Mucosa of stomach (tissue), 1 donor: Measurements from ENCODE around the gene PNMA1.
A peak's percentile ranks its signal among the peaks of the same experiment; 100 is the strongest.

ENCODE experiments used
- H3K27me3 ChIP-seq: one replicate; pipeline ENCODE4 v1.7.0; 2013; ENCODE audit warnings: mild to moderate bottlenecking, low read length; ENCODE audit not compliant: control insufficient read depth, insufficient read depth
- H3K36me3 ChIP-seq: one replicate; pipeline ENCODE4 v1.7.0; 2013; ENCODE audit warnings: low read length; ENCODE audit not compliant: control insufficient read depth, insufficient read depth
- H3K4me1 ChIP-seq: one replicate; pipeline ENCODE4 v1.7.0; 2013; ENCODE audit warnings: mild to moderate bottlenecking, low read length; ENCODE audit not compliant: control insufficient read depth, insufficient read depth
- H3K4me3 ChIP-seq: one replicate; pipeline ENCODE4 v1.7.0; 2013; ENCODE audit warnings: low read length
- H3K9ac ChIP-seq: one replicate; pipeline ENCODE4 v1.7.0; 2013; ENCODE audit warnings: mild to moderate bottlenecking, low read length, moderate library complexity
- H3K9me3 ChIP-seq: one replicate; pipeline ENCODE4 v1.7.0; 2013; ENCODE audit warnings: mild to moderate bottlenecking, low read length, moderate library complexity; ENCODE audit not compliant: control insufficient read depth
- donor health status: Pancreatic carcinoma.

PNMA1 gene, protein sequence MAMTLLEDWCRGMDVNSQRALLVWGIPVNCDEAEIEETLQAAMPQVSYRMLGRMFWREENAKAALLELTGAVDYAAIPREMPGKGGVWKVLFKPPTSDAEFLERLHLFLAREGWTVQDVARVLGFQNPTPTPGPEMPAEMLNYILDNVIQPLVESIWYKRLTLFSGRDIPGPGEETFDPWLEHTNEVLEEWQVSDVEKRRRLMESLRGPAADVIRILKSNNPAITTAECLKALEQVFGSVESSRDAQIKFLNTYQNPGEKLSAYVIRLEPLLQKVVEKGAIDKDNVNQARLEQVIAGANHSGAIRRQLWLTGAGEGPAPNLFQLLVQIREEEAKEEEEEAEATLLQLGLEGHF

GRCh38 chr14:73713803-73714655, at the start of gene PNMA1:
Gene PNMA1, minus strand, starts transcription at chr14:73714384. Its CDS starts 745 bp downstream, at chr14:73713639.
- Histone ChIP-seq H3K27me3 (no peaks in the 10 kb centered on the region), H3K4me3 (peak within 1 kb of the TSS; percentile 85), H3K36me3 (peaks cover 7% of the 10 kb centered on the region), H3K9me3 (no peaks in the 10 kb centered on the region), H3K4me1 (peaks cover 20% of the 10 kb centered on the region), H3K9ac (peak within 1 kb of the TSS; percentile 74)

- Histone ChIP-seq H3K36me3 (no peaks in the 10 kb centered on the region), H3K9me3 (no peaks in the 10 kb centered on the region), H3K9ac (no peak overlapping the region), H3K4me1 (peaks cover 62% of the 10 kb centered on the region), H3K27me3 (no peaks in the 10 kb centered on the region), H3K4me3 (no peak overlapping the region)
These were observed 49.2 kb upstream of the PNMA1 start for GRCh38 chr14:73763396-73763795.

DNA sequence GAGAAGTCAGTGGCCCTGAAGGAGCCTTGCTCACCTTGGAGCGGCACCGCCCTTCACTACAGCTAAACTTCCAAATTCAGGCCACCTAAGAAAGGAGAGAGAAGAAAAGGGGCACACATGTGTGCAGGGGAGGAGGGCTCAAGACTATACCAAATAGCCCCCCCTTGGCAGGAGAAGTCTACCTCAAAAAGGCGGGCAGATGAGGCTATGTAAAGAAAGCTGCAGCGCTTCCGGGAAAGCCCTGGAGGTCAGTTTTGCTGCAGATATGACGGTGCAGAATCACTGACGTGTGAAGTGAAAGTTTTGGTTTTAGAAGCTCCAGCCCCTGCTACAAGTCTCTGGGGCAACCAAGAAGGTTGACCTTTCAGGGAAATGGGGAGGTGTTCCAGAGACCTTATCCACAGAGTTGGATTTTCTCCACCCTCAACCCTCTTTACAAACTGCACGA, 48.2 kb upstream of the PNMA1 start:
- Histone ChIP-seq H3K9ac (peak overlapping the region; percentile 35), H3K27me3 (no peaks in the 10 kb centered on the region), H3K4me3 (no peak overlapping the region), H3K4me1 (peaks cover 72% of the 10 kb centered on the region), H3K9me3 (no peaks in the 10 kb centered on the region), H3K36me3 (no peaks in the 10 kb centered on the region)

DNA sequence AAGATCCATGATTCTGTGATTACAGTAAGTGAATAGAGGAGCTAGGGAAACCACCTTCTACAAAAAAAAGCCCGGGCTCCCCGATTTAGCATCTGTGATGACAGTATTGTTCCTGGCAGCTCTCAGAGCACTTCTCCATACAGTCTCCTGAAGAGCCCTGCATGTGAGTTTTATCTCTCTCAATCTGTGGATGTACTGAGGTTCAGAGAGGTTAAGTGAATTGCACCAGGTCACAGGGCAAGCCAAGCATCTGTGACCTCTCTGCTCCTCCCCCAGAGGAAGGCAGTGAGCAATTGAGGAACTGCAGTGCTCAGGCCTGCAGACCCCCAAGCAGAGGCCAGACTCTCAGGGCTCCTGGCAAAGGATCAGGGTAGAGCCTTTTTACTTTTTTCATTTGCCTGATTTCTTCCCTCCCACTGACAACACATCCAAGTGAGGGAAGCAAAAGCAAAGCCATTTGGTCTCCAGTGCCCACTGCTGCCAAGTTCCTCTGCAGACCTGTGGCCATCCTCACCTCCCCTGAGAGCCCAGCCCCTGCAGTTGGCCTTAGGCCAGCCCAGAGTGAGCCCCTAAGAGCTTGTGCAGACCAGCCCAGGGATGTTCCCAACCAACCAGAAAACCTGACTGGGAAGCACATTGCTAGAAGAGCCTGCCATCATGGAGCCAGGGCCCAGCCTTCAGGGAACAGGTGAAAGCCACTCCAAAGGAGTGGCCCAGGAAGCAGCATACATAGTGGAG, 47.6 kb upstream of the PNMA1 start:
- H3K9me3 ChIP-seq: no peaks in the 10 kb centered on the region
- peak overlapping the region; percentile 35 for H3K9ac ChIP-seq
- H3K27me3 ChIP-seq: no peaks in the 10 kb centered on the region
- no peak overlapping the region for H3K4me3 ChIP-seq
- no peaks in the 10 kb centered on the region for H3K36me3 ChIP-seq
- H3K4me1 ChIP-seq: peaks cover 78% of the 10 kb centered on the region

DNA sequence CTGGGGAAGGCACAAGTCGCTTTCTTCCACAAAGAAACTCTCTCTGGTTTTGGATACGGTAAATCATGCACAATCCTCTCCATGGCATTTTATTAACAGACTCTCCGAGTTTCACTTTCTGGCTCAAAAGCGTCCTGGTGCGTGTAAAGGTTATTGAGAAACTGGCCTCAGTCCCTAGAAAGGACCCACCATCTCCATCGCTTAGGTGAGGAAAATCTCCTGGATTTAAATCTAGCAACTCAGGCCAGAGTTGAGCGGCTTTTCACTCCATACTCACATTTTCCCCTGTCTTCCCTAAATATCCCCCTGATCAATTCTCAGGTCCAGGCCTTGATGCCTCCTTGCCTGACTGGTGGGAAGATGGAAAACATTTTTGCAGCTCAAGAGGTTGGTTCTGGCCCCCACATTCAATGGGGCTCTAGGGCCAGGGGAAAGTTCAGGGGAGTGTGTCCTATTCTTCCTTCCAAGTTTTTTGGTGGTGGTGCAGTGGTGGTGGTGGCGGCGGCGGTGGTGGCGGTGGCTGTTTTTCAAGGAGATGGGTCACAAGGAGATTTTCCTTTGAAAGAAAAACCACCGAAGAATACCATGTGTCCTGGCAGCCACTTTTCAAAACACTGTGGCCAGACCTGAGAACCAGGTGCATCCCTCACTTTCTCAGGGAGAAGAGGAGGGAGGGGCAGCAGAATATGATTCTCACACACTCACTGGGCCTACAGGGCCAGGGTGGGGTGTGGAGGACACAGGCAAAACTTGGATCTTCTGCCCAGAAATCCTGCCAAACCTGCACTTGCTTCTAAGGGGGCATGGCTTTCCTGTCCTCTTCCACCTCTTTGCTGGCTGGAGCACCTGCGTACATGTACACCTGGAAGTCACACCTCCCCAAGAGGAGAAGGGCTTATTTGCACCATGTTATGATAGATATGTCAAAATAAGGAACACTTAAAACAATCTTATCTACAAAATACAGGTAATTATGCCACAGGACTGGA, 46.7 kb upstream of the PNMA1 start:
- no peaks in the 10 kb centered on the region for H3K27me3 ChIP-seq
- no peaks in the 10 kb centered on the region for H3K9me3 ChIP-seq
- peaks cover 85% of the 10 kb centered on the region for H3K4me1 ChIP-seq
- H3K9ac ChIP-seq: peak overlapping the region; percentile 35
- H3K4me3 ChIP-seq: no peak overlapping the region
- no peaks in the 10 kb centered on the region for H3K36me3 ChIP-seq

DNA sequence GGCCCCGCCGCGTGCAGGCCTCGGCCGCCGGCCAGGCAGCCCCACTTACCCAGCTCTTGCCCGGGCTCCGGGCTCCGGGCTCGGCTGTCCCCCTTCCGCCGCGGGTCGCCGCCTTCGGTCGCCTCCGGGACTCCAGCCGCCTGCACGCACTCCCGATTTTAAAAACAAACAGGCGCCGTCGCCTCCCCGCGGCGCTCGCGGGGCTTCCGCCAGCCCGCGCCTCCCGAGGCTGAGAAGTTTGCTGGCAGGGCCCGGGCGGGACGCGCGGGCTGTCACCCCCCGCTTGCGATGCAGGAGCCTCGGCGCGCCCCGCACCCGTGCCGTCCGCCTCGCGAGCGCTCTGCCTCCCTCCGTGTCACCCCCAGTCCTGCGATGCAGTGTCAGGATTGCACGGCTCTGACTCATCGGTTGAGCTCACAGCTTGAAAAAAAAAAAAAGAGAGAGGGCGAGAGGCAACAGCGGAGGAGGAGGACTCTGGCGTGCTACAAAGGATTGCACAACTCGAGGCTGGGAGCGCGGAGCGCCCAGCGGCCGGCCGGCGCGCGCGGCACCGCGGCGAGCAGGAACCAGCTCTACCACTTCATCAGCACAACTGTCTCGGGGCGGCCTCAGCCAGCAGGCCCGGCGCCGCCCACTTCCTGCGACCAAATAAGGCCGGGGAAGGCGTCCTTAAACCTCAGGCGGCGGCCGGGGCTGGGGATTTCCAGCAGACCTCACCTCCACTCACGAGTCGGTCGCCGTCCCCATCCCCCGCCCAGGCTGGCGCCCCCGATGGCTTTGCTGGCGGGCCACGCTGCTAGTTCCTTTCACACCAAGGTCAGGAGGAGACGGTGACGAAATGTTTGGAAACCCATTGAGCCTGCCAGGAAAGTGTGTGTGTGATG, 45.8 kb upstream of the PNMA1 start:
- Histone ChIP-seq H3K9me3 (no peaks in the 10 kb centered on the region), H3K4me3 (peak overlapping the region; percentile 20), H3K27me3 (no peaks in the 10 kb centered on the region), H3K4me1 (peaks cover 85% of the 10 kb centered on the region), H3K36me3 (no peaks in the 10 kb centered on the region), H3K9ac (peak overlapping the region; percentile 35)

GRCh38 chr14:73759183-73759713, 45.1 kb upstream of the PNMA1 start:
- Histone ChIP-seq H3K4me1 (peaks cover 85% of the 10 kb centered on the region), H3K9me3 (no peaks in the 10 kb centered on the region), H3K4me3 (peak overlapping the region; percentile 70), H3K36me3 (no peaks in the 10 kb centered on the region), H3K9ac (peak overlapping the region; percentile 80), H3K27me3 (no peaks in the 10 kb centered on the region)

DNA sequence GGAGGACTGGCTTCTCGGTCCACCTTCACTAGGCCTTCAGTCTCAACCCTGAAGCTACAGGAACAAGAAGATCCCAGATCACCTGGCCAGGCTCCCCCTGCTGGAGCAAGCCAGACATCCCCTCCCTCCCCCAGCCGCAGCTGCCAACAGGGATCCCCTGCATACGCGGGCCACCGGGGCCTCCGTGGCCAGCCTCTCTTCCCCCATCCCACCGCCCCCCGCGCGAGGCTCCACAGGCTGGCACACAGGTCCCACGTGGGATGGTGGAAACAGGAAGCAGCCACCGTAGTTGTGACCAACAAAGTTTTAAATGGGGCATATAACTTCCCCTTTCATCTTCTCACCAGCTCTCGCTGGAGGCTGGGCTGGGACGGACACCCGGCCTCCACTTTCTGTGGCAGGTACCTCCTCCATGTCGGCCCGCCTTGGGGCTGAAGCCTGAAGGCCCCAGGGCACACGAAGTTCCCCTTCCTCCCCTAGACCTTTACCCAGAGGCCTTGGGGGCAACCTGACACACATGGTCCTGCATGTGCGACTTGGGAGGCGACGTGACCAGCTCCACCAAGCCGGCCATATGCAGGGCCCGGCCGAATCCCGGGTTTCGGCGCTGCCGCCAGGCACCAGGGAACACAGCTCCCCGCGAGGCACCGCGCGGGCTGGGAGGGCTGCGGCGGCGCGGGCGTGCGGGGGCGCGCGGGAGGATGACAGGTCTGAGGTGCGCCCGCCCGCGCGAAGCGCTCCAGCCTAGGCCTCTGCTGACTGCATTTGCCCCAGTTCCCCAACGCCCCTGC, 44.4 kb upstream of the PNMA1 start:
- H3K9me3 ChIP-seq: no peaks in the 10 kb centered on the region
- peak overlapping the region; percentile 80 for H3K9ac ChIP-seq
- no peaks in the 10 kb centered on the region for H3K36me3 ChIP-seq
- peaks cover 85% of the 10 kb centered on the region for H3K4me1 ChIP-seq
- H3K27me3 ChIP-seq: no peaks in the 10 kb centered on the region
- H3K4me3 ChIP-seq: peak overlapping the region; percentile 70

GRCh38 chr14:73757876-73758391, 43.8 kb upstream of the PNMA1 start:
- Histone ChIP-seq H3K27me3 (no peaks in the 10 kb centered on the region), H3K9ac (peak overlapping the region; percentile 80), H3K36me3 (no peaks in the 10 kb centered on the region), H3K4me1 (peaks cover 85% of the 10 kb centered on the region), H3K9me3 (no peaks in the 10 kb centered on the region), H3K4me3 (peak overlapping the region; percentile 70)
